CD4-positive, alpha-beta T cell treated with Interleukin-1 beta for 1 hour (primary cell): ENCODE measurements around the gene CD274.
"Not testable (repeated sequence)": the region's sequence is repeated elsewhere in the genome, so short reads cannot be mapped to it uniquely, and the experiment has no call there.

Experiments
- DNase-seq, 2 donors: peaks; one replicate each; pipeline ENCODE4 v3.0.0-alpha.2; 2020 to 2022

The CD274 gene

DNA sequence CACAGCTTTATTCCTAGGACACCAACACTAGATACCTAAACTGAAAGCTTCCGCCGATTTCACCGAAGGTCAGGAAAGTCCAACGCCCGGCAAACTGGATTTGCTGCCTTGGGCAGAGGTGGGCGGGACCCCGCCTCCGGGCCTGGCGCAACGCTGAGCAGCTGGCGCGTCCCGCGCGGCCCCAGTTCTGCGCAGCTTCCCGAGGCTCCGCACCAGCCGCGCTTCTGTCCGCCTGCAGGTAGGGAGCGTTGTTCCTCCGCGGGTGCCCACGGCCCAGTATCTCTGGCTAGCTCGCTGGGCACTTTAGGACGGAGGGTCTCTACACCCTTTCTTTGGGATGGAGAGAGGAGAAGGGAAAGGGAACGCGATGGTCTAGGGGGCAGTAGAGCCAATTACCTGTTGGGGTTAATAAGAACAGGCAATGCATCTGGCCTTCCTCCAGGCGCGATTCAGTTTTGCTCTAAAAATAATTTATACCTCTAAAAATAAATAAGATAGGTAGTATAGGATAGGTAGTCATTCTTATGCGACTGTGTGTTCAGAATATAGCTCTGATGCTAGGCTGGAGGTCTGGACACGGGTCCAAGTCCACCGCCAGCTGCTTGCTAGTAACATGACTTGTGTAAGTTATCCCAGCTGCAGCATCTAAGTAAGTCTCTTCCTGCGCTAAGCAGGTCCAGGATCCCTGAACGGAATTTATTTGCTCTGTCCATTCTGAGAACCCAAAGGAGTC lies at the start of gene CD274:
Gene CD274 (plus strand): TSS at position 184 of the 733 bp plus-strand sequence. CDS start 5,572 bp downstream, outside the sequence.
- DNase-seq, result peak; percentile 83 to 87

DNA sequence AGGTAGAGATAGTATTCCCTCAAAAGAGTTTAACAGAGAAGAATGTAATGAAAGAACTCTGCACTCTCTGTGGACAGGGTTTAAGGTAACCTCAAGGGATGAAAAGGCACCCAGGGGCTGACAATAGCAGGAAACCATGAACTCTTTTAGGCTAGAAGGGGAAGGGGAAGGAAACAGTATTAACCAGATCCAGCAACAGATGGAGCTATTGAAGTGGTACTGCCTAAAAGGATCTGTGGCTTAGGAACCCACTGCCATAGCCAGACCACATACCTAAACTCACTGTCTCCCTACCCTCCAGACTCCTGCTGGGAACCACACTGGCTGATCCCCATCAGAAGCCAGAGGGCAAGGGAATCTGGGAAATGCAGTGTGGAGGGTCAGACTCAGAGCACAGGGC lies 48.1 kb upstream of the CD274 start:
- DNase-seq, result no peak

DNA sequence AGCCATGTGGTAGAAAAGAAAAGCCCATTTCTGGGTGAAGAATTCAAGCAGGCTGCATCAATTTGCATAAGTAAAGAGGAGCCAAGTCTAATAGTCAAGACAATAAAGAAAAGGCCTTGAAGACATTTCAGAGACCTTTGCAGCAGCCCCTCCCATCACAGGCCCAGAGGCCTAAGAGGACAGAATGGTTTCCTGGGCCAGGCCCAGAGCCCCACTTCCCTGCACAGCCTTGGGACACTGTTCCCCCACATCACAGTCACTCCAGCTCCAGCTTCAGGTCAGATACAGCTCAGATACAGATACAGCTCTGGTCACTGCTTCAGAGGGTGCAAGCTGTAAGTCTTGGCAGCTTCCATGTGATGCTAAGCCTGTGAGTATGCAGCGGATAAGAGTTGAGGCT lies 41.7 kb upstream of the CD274 start:
- DNase-seq, result no peak

DNA sequence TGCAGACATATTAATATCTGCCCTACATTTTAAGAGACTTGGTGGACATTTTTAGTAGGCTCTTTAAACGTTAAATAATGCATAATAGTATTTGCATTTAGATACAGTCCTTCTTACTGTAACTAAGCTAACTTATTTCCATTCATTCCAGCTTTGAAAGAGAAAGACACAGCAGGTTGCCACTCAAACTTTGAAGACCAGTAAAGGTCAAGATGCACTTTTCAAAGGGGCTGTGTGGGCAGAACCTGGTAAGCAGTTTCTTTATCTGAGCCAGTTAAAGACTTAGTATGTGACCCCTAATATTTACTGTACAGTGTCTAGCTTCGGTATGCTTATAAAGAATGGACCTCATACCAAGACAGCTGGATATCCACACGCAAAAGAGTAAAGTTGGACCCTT lies 33.4 kb upstream of the CD274 start:
- no peak for DNase-seq

DNA sequence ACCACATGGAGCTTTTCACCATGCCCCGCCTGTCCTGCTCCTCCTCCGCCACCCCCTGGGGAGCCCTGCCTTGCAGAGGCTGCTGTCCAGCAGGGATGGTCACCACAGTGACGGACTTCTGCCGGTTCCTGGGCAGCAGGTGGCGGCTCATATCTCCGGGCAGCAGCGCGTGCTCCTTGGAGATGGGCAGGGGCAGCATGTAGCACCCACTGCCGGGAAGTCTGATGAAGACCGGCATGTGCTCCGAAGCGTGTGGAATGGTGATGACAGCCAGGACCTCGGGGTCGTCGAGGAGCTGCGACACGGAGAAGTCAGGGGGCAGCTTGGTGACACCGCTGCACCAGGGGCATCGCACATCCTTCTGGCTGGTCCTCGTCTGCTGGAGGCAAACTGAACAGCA lies 31.9 kb upstream of the CD274 start:
- DNase-seq, result no peak

GRCh38 chr9:5419987-5420386 lies 30.4 kb upstream of the CD274 start:
- no peak for DNase-seq

- no peak for DNase-seq
Measured at GRCh38 chr9:5421163-5421562, 29.2 kb upstream of the CD274 start.

GRCh38 chr9:5422276-5422675 lies 28.1 kb upstream of the CD274 start:
- DNase-seq, result no peak

- DNase-seq, result peak in 1 of 2 donors; percentile 59
Measured at GRCh38 chr9:5425006-5425628, 25.2 kb upstream of the CD274 start.

DNA sequence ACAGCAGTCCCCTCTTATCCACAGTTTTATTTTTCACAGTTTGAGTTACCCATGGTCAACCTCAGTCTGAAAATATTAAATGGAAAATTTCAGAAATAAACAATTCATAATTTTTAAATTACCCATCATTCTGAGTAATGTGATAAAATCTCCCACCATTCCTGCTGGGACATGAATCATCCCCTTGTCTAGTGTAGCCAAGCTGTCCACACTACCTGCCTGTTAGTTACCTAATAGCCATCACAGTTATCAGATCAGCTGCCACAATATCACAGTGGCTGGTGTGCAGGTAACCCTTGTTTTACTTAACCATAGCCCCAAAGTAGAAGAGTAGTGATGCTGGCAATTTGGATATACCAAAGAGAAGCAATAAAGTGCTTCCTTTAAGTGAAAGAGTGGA lies 23.3 kb upstream of the CD274 start:
- no peak for DNase-seq

GRCh38 chr9:5428172-5428571 lies 22.2 kb upstream of the CD274 start:
- no peak for DNase-seq

GRCh38 chr9:5428794-5429528 lies 21.4 kb upstream of the CD274 start:
- DNase-seq, result no peak

DNA sequence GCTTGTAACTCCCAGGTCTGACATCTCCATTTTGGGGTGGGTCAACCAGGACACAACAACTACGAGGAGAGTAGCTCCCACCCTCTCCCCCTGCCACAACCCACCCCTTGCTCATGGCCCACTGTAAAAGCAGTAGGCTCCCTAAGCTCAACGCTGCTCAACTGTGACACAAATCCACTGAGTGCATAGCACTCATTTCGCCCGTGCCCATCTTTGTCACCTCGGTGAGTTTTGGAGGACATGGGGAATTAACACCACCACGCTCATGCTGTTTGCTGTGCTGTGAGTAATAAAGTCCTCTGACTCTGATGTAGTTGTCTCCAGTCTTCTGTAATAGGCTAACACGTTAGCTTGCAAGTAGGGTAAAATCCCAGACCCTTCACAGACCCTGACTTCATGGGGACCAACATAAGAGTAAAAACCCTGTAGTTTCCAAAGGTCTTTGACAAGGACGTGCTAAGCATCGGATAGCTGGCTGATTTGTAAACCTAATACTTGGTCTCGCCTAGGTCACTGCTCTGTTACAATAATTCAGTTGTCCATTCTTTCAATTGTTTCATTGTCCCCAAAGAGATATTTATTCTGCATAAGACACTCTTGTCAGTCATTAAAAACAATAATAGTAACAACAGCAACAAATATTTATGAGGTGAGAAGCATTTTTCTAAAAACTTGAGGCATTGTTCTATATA lies 20.3 kb upstream of the CD274 start:
- no peak for DNase-seq

GRCh38 chr9:5430912-5431311 lies 19.4 kb upstream of the CD274 start:
- no peak for DNase-seq

GRCh38 chr9:5432890-5433289 lies 17.5 kb upstream of the CD274 start:
- not testable (repeated sequence) for DNase-seq

DNA sequence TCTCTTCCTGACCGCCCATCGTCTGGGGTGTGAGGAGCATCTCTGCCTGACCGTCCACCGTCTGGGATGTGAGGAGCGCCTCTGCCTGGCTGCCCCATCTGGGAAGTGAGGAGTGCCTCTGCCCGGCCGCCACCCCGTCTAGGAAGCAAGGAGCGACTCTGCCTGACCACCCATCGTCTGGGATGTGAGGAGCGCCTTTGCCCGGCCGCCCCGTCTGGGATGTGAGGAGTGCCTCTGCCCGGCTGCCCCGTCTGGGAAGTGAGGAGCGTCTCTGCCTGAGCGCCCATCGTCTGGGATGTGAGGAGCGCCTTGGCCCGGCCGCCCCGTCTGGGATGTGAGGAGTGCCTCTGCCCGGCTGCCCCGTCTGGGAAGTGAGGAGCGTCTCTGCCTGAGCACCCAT lies 17.0 kb upstream of the CD274 start:
- DNase-seq, result not testable (repeated sequence)

- DNase-seq, result not testable (repeated sequence)
Measured at GRCh38 chr9:5433841-5434810, 16.2 kb upstream of the CD274 start.

DNA sequence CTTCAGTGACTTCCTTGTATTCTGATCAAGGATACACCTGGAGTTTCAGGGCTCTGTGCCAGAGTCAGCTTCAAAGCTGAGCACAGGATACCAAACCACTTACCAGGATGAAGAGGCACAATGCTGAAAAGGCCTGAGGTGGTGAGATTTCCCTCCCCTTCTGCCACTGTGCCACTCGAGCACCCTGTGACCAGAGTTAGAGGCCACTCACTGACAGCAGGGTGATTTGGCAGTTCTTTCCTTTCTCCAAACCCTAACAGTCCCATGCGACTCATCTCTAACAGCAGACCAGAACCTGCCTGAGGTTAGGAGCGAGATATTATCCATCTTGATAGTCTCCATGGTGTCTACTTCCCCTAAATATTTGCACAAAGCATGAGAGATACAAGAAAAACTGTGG lies 14.4 kb upstream of the CD274 start:
- no peak for DNase-seq

GRCh38 chr9:5436441-5436840 lies 13.9 kb upstream of the CD274 start:
- DNase-seq, result no peak

- peak; percentile 92 to 93 for DNase-seq
Measured at GRCh38 chr9:5437254-5438216, 12.8 kb upstream of the CD274 start, which contains the start of gene PLGRKT. Gene PLGRKT (minus strand): TSS chr9:5437925. CDS start chr9:5431977, 5,948 bp downstream.
